GM11168 (cell line): ENCODE data around the gene OR4C16.

Experiments used
- in situ Hi-C: fragments of 300-500 bp; cut with MboI; formaldehyde crosslinking; loops from one replicate; pipeline ENCODE4 v1.12.0; 2022; ENCODE audit warnings: low sequenced_read_pairs; ENCODE audit not compliant: unreplicated experiment

Gene OR4C16

DNA sequence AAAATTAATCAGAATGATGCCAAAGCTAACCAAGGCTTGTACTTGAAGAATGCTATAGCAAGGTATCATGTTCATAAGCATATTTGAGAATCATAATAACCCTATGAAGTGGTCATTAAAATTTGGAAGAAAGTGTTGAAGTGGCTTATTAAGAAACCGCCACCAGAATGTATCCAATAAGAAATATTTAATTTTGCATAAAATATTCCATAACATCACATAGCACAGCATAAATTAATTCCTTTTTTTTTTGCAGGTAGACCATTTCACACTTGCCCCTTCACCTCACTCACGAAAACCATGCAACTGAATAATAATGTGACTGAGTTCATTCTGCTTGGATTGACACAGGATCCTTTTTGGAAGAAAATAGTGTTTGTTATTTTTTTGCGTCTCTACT lies at the start of gene OR4C16:
Gene OR4C16 (plus strand): TSS at position 301 of the 400 bp plus-strand sequence. CDS start 0 bp downstream, at position 301.
- in situ Hi-C loops, result no loop called here

GRCh38 chr11:55554169-55554568 lies 17.8 kb upstream of the OR4C16 start, which contains the start of gene OR4C15:
OR4C15 (plus strand) TSS chr11:55554469; CDS start chr11:55554469, 0 bp downstream.
- in situ Hi-C loops, result no loop called here

DNA sequence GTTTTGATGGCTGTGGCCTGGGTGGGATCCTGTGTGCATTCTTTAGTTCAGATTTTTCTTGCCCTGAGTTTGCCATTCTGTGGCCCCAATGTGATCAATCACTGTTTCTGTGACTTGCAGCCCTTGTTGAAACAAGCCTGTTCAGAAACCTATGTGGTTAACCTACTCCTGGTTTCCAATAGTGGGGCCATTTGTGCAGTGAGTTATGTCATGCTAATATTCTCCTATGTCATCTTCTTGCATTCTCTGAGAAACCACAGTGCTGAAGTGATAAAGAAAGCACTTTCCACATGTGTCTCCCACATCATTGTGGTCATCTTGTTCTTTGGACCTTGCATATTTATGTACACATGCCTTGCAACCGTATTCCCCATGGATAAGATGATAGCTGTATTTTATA lies 620 bp downstream of the OR4C16 start:
- in situ Hi-C loops, result no loop called here

GRCh38 chr11:55607545-55607944 lies 35.6 kb downstream of the OR4C16 start, which contains the start of gene OR4C11:
OR4C11 (minus strand) TSS chr11:55607645; CDS start chr11:55604373, 3,272 bp downstream.
- in situ Hi-C loops, result no loop called here
